IMR-90 (cell line): ENCODE data around the gene ST7. TPM values are rescaled to one million over a fixed set of nuclear protein-coding genes. Genes with fewer than 3 reads are reported as not detected.

Source experiments
- ATAC-seq: fragments of 200-7000 bp; cut with Tn5 transposase; 2 replicates; pipeline ENCODE4 v1.9.1; 2020; ENCODE audit warnings: low read depth, mild to moderate bottlenecking, moderate library complexity
- BruUV-seq: library from RNA; stranded (reverse); fragments of 400-500 nt; replicated peaks from 2 replicates; lab custom pipeline; 2021; lab: Mats Ljungman, UMichigan
- CTCF ChIA-PET: fragments of 300-600 bp; formaldehyde crosslinking; extraction: SDS; loops from one replicate; lab custom pipeline; 2021; ENCODE audit warnings: antibody characterized with exemption; lab: Yijun Ruan, JAX
- POLR2A ChIA-PET: fragments of 300-600 bp; sonication (Branson Sonifier 250); formaldehyde crosslinking; loops from one replicate; lab custom pipeline; 2022; ENCODE audit warnings: antibody characterized with exemption; ENCODE audit not compliant: unreplicated experiment; lab: Charles Lee
- DNase-seq: peaks from one replicate; pipeline ENCODE4 v3.0.0; 2013
- H2AFZ ChIP-seq: replicated peaks from 2 replicates; pipeline ENCODE3; 2013; ENCODE audit warnings: low read length, mild to moderate bottlenecking; ENCODE audit not compliant: poor library complexity
- H2AK5ac ChIP-seq: 2 replicates; pipeline ENCODE4 v1.6.1; 2013; ENCODE audit warnings: low read depth, low read length, inconsistent platforms
- H2AK9ac ChIP-seq: replicated peaks from 2 replicates; pipeline ENCODE3; 2013; ENCODE audit warnings: mild to moderate bottlenecking, low read depth, low read length, moderate library complexity; ENCODE audit not compliant: poor library complexity
- H2BK120ac ChIP-seq: 2 replicates; pipeline ENCODE4 v1.6.1; 2013; ENCODE audit warnings: low read depth, low read length, inconsistent platforms
- H2BK15ac ChIP-seq: 3 replicates; pipeline ENCODE4 v1.6.1; 2013; ENCODE audit warnings: low read depth, low read length, inconsistent platforms
- H2BK20ac ChIP-seq: 2 replicates; pipeline ENCODE4 v1.6.1; 2013; ENCODE audit warnings: low read depth, mild to moderate bottlenecking, inconsistent platforms, low read length, moderate library complexity
- H2BK5ac ChIP-seq: 2 replicates; pipeline ENCODE4 v1.6.1; 2013; ENCODE audit warnings: mild to moderate bottlenecking, low read depth, low read length, inconsistent platforms; ENCODE audit not compliant: poor library complexity, severe bottlenecking
- H3K14ac ChIP-seq: replicated peaks from 2 replicates; pipeline ENCODE4 v1.6.1; 2013; ENCODE audit warnings: low read depth, low read length, inconsistent platforms
- H3K18ac ChIP-seq: 2 replicates; pipeline ENCODE4 v1.6.1; 2013; ENCODE audit warnings: low read depth, low read length, control low read depth
- H3K23ac ChIP-seq: 2 replicates; pipeline ENCODE4 v1.6.1; 2013; ENCODE audit warnings: low read depth, low read length, inconsistent platforms
- H3K27ac ChIP-seq: 2 replicates; pipeline ENCODE4 v1.5.1; 2013; ENCODE audit warnings: mild to moderate bottlenecking, control low read depth, low read length; ENCODE audit not compliant: insufficient read depth
- H3K27me3 ChIP-seq: 2 replicates; pipeline ENCODE4 v1.6.1; 2013; ENCODE audit warnings: low read length; ENCODE audit not compliant: control insufficient read depth, insufficient read depth
- H3K36me3 ChIP-seq: 2 replicates; pipeline ENCODE4 v1.6.1; 2013; ENCODE audit warnings: low read length, mixed read lengths; ENCODE audit not compliant: control insufficient read depth, insufficient read depth
- H3K4ac ChIP-seq: 2 replicates; pipeline ENCODE4 v1.6.1; 2013; ENCODE audit warnings: low read depth, low read length, inconsistent platforms
- H3K4me1 ChIP-seq: 2 replicates; pipeline ENCODE4 v1.6.1; 2013; ENCODE audit warnings: low read length, mixed read lengths; ENCODE audit not compliant: control insufficient read depth, insufficient read depth
- H3K4me2 ChIP-seq: 2 replicates; pipeline ENCODE4 v1.6.1; 2013; ENCODE audit warnings: low read depth, mild to moderate bottlenecking, control low read depth, low read length, moderate library complexity
- H3K4me3 ChIP-seq: 2 replicates; pipeline ENCODE4 v1.5.1; 2013; ENCODE audit warnings: low read depth, mild to moderate bottlenecking, control low read depth, low read length, moderate library complexity; ENCODE audit not compliant: insufficient read depth
- H3K56ac ChIP-seq: 2 replicates; pipeline ENCODE4 v1.6.1; 2013; ENCODE audit warnings: low read length, inconsistent platforms; ENCODE audit not compliant: insufficient read depth; ENCODE audit errors: extremely low read depth
- H3K79me1 ChIP-seq, 2 experiments: 2 replicates each; pipeline ENCODE4 v1.6.1; 2013; ENCODE audit warnings: low read length in 2 of 2, inconsistent platforms in 1 of 2, low read depth in 1 of 2
- H3K9ac ChIP-seq: 2 replicates; pipeline ENCODE4 v1.6.1; 2013; ENCODE audit warnings: low read depth, low read length, control low read depth
- H3K9me1 ChIP-seq: 2 replicates; pipeline ENCODE4 v1.6.1; 2013; ENCODE audit warnings: low read length, inconsistent platforms; ENCODE audit not compliant: insufficient read depth
- H3K9me3 ChIP-seq: 2 replicates; pipeline ENCODE4 v1.6.1; 2013; ENCODE audit warnings: low read length; ENCODE audit not compliant: control insufficient read depth, insufficient read depth
- H4K20me1 ChIP-seq: 2 replicates; pipeline ENCODE4 v1.6.1; 2013; ENCODE audit warnings: low read length, inconsistent platforms; ENCODE audit not compliant: insufficient read depth
- H4K5ac ChIP-seq: 2 replicates; pipeline ENCODE4 v1.6.1; 2013; ENCODE audit warnings: mild to moderate bottlenecking, low read depth, low read length, control low read depth
- H4K8ac ChIP-seq, 2 experiments: 2 replicates each; pipeline ENCODE4 v1.6.1; 2013; ENCODE audit warnings: low read depth in 2 of 2, low read length in 2 of 2, control low read depth in 1 of 2, inconsistent platforms in 1 of 2
- H4K91ac ChIP-seq: 2 replicates; pipeline ENCODE4 v1.6.1; 2013; ENCODE audit warnings: low read depth, low read length, inconsistent platforms; ENCODE audit not compliant: insufficient read depth
- NFE2L2 ChIP-seq: fragments of 150-350 bp; IDR thresholded peaks from 2 replicates; pipeline ENCODE4 v1.6.1; 2016; ENCODE audit warnings: low read depth, mild to moderate bottlenecking, low read length
- RFX5 ChIP-seq: IDR thresholded peaks from 2 replicates; pipeline ENCODE4 v1.8.0; 2012; ENCODE audit warnings: low read depth, mild to moderate bottlenecking, low read length, moderate library complexity
- WGBS, 2 experiments: methylation state at CpG; one replicate each; pipeline versions ENCODE4 v1.1.5 to v1.1.7; 2013; ENCODE audit warnings: missing lambda C conversion rate in 2 of 2; ENCODE audit not compliant: insufficient read length in 1 of 2; ENCODE audit errors: extremely low coverage in 2 of 2; 5-methylcytosine and 5-hydroxymethylcytosine counted together
- dilution Hi-C: fragments of 300-500 bp; cut with HindIII; formaldehyde crosslinking; loops from one replicate; pipeline ENCODE4 v1.14.3; 2018; ENCODE audit warnings: low sequenced_read_pairs; ENCODE audit not compliant: unreplicated experiment
- in situ Hi-C: fragments of 300-500 bp; cut with MboI; formaldehyde crosslinking; loops from 3 replicates; pipeline ENCODE4 v1.14.3; 2019; ENCODE audit warnings: low sequenced_read_pairs, inconsistent platforms, mixed read lengths
- intact Hi-C: fragments of 100-400 bp; cut with micrococcal nuclease; formaldehyde crosslinking; loops from 2 replicates; pipeline ENCODE4 v1.10.0; 2022
- polyA plus RNA-seq, 3 experiments: library from polyadenylated mRNA; depleted of rRNA; stranded (reverse); fragments of >200 nt; gene quantifications; 2 replicates each; pipeline ENCODE4 v1.2.3, GENCODE V29; 2012; ENCODE audit warnings: low replicate concordance in 1 of 3
- total RNA-seq: library from RNA; depleted of rRNA; stranded (reverse); fragments of >200 nt; gene quantifications from 2 replicates; pipeline ENCODE4 v1.2.3, GENCODE V29; 2012

Gene ST7
- total and polyA plus RNA-seq, 2 of the 4 experiments (the other 2 are of a cell fraction), result 18.6 to 26.0 TPM

DNA sequence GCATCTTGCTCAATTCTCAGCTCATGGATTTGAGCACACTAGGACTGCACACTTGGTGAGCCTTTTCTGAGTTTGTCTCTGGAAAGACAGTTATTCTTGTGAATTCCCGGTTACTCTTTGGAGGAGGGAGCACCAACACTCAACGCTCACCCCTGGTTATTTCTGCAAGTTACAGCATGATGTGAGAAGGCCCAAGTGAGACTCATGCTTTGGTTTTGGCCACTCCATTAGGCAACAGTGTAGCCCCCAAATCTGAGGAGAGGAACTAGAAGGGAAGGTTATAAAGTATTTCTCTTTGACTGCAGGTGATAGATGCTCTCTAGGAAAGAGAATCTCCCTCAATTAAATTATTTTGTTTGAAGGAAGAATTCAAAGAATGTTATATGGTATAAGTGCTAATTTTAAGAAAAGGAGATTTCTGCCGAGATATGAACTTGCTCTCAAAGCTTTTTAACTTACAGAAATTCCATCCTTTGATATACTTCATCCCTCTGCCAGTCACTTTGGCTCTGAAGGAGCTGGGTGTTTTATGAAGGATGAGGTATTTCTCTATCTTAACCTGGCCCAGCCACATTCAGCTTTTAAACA, 186.2 kb downstream of the ST7 start:
- Histone ChIP-seq H3K4me3 (no peak overlapping the region), H2BK120ac (no peak overlapping the region), H2BK15ac (no peak overlapping the region), H3K23ac (no peak overlapping the region), H4K8ac (no peak overlapping the region), H3K9me3 (no peaks in the 10 kb centered on the region), H3K4me2 (no peak overlapping the region), H2AK9ac (no peak overlapping the region), H3K79me1 (peaks cover 4% of the 10 kb centered on the region in 2 experiments; a peak in 2 of 4 replicates), H2AFZ (no peak overlapping the region), H3K27ac (no peak overlapping the region), H2AK5ac (no peak overlapping the region), H4K91ac (no peak overlapping the region), H3K36me3 (peaks cover 13% of the 10 kb centered on the region), H3K9ac (no peak overlapping the region), H4K5ac (no peak overlapping the region), H3K18ac (no peak overlapping the region), H3K14ac (no peak overlapping the region), H4K20me1 (no peaks in the 10 kb centered on the region), H3K4ac (no peak overlapping the region), H3K27me3 (no peaks in the 10 kb centered on the region), H3K56ac (no peak overlapping the region), H3K4me1 (peaks cover 2% of the 10 kb centered on the region), H2BK5ac (no peak overlapping the region), H2BK20ac (no peak overlapping the region), H3K9me1 (0 out of 2 replicates have a peak, but pooled peaks cover 8% of the 10 kb centered on the region)
- WGBS, 2 experiments, result no CpG with 5 or more reads among the region's 3 CpGs
- ATAC-seq (no peak), DNase-seq (no peak)
- in situ Hi-C loops (no loop called here), intact Hi-C loops (loop anchor here (5.0 kb wide), 1 partner anchor 73 kb away; no protein-coding TSS in a partner anchor), dilution Hi-C loops (no loop called here)
- POLR2A ChIA-PET, result no interaction called here
- CTCF ChIA-PET, result interaction anchor here (1.0 kb wide), 1 partner anchor 18 kb away, joined by 5 read pairs; no protein-coding TSS in a partner anchor
- BruUV-seq, result no TSS peak
- TF ChIP-seq RFX5 (no peak), NFE2L2 (no peak)
